Eye (tissue), 1 donor: Measurements from ENCODE around the gene SPNS3.
A peak's percentile ranks its signal among the peaks of the same experiment; 100 is the strongest.

ENCODE experiments used
- DNase-seq: peaks from one replicate; pipeline ENCODE4 v3.0.0-alpha.2; 2015

SPNS3 gene

GRCh38 chr17:4433515-4434031 lies at the start of gene SPNS3:
Gene SPNS3, plus strand, starts transcription at chr17:4433940. Its CDS starts 28 bp downstream, at chr17:4433968.
- no peak for DNase-seq

GRCh38 chr17:4386406-4386805 lies 47.3 kb upstream of the SPNS3 start:
- no peak for DNase-seq

GRCh38 chr17:4387137-4387536 lies 46.6 kb upstream of the SPNS3 start:
- DNase-seq: no peak

- DNase-seq: no peak
Observed at GRCh38 chr17:4389079-4389478, 44.7 kb upstream of the SPNS3 start.

- DNase-seq: no peak
Observed at GRCh38 chr17:4393806-4394205, 39.9 kb upstream of the SPNS3 start.

GRCh38 chr17:4394208-4395110 lies 39.3 kb upstream of the SPNS3 start:
- no peak for DNase-seq

- DNase-seq: no peak
Observed at GRCh38 chr17:4395111-4395478, 38.6 kb upstream of the SPNS3 start.

- DNase-seq: no peak
Observed at GRCh38 chr17:4397840-4398239, 35.9 kb upstream of the SPNS3 start.

GRCh38 chr17:4405038-4405669 lies 28.6 kb upstream of the SPNS3 start:
- DNase-seq: no peak

- DNase-seq: no peak
Observed at GRCh38 chr17:4405699-4406098, 28.0 kb upstream of the SPNS3 start.

- DNase-seq: no peak
Observed at GRCh38 chr17:4406386-4406785, 27.4 kb upstream of the SPNS3 start.

GRCh38 chr17:4407216-4407615 lies 26.5 kb upstream of the SPNS3 start:
- DNase-seq: no peak

- no peak for DNase-seq
Observed at GRCh38 chr17:4407851-4408250, 25.9 kb upstream of the SPNS3 start.

- no peak for DNase-seq
Observed at GRCh38 chr17:4409659-4410058, 24.1 kb upstream of the SPNS3 start.

- no peak for DNase-seq
Observed at GRCh38 chr17:4411201-4411600, 22.5 kb upstream of the SPNS3 start.

- DNase-seq: peak; percentile 96
Observed at GRCh38 chr17:4412933-4413831, 20.6 kb upstream of the SPNS3 start.

GRCh38 chr17:4417129-4417667 lies 16.5 kb upstream of the SPNS3 start:
- DNase-seq: no peak

- peak; percentile 88 for DNase-seq
Observed at GRCh38 chr17:4420692-4421131, 13.0 kb upstream of the SPNS3 start.

GRCh38 chr17:4422864-4423263 lies 10.9 kb upstream of the SPNS3 start:
- DNase-seq: no peak

GRCh38 chr17:4425398-4425797 lies 8.3 kb upstream of the SPNS3 start:
- DNase-seq: no peak

- DNase-seq: no peak
Observed at GRCh38 chr17:4426499-4427208, 7.1 kb upstream of the SPNS3 start.

GRCh38 chr17:4427505-4427904 lies 6.2 kb upstream of the SPNS3 start:
- no peak for DNase-seq
